OCI-LY7 (cell line): ENCODE results near the gene BBS9.

Source experiments
- EZH2phosphoT487 ChIP-seq: fragments of 200-600 bp; sonication (generic); IDR thresholded peaks from 2 replicates; pipeline ENCODE4 v1.6.1; 2018; ENCODE audit warnings: low read depth, borderline replicate concordance, mild to moderate bottlenecking, mixed run types, antibody characterized with exemption, low read length, moderate library complexity, mixed read lengths
- TF ChIP-seq, protein P1 (sequence below): fragments of 200-600 bp; sonication (generic); conservative IDR thresholded peaks from 2 replicates; pipeline ENCODE4 v1.5.1; 2014; ENCODE audit warnings: mild to moderate bottlenecking, antibody characterized with exemption, low read length, moderate library complexity, mixed read lengths

- TF ChIP-seq, protein P1, sequence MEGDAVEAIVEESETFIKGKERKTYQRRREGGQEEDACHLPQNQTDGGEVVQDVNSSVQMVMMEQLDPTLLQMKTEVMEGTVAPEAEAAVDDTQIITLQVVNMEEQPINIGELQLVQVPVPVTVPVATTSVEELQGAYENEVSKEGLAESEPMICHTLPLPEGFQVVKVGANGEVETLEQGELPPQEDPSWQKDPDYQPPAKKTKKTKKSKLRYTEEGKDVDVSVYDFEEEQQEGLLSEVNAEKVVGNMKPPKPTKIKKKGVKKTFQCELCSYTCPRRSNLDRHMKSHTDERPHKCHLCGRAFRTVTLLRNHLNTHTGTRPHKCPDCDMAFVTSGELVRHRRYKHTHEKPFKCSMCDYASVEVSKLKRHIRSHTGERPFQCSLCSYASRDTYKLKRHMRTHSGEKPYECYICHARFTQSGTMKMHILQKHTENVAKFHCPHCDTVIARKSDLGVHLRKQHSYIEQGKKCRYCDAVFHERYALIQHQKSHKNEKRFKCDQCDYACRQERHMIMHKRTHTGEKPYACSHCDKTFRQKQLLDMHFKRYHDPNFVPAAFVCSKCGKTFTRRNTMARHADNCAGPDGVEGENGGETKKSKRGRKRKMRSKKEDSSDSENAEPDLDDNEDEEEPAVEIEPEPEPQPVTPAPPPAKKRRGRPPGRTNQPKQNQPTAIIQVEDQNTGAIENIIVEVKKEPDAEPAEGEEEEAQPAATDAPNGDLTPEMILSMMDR, result no peak
- no peak for TF ChIP-seq EZH2phosphoT487
Observed at GRCh38 chr7:33503014-33503413, 373.6 kb downstream of the BBS9 start.
